ENCODE measurements around the gene CD63.
A peak's percentile ranks its signal among the peaks of the same experiment; 100 is the strongest.

DNA sequence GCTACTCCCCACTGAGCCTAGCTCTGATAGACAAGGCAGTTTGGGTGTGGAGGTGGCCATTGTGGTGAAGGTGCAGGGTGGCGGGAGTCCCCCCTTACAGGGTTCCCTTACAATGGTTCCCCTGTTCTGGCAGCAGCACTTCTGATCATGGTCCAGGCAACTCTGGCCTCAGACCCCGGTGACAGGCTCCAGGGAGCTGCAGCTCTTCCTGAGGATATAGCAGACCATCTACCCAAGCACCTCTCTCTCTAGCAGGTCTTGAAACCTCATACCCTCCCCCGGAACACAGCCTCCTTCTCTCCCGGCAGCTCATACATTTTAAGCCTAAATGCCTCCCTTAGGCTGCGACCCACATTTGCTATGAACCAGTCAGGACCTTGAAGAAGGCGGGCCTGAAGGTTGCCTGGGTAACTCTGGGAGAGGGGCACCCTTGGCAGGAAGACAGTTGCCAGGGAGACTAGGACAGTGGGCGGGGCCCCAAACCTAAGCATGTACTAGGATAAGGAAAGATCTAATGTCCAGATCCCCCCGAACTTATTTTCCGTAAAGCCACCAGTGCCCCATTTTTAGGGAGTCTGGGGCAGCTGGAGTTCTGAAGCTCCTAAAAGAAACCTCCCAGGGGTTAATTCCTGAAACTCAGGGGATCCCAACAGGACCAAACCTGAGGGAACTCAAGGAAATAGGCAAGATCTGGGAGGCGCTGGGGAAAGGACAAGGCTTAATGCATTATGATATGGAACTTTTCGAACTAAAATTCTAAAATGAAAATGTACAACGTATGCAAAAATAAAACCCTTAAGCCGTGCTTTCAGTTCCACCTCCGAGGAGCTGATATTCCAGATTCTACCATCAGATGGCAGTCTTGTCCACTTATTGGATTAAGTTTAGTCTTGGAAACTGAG, 9.6 kb upstream of the CD63 start:
- TF ChIP-seq, protein P1, sequence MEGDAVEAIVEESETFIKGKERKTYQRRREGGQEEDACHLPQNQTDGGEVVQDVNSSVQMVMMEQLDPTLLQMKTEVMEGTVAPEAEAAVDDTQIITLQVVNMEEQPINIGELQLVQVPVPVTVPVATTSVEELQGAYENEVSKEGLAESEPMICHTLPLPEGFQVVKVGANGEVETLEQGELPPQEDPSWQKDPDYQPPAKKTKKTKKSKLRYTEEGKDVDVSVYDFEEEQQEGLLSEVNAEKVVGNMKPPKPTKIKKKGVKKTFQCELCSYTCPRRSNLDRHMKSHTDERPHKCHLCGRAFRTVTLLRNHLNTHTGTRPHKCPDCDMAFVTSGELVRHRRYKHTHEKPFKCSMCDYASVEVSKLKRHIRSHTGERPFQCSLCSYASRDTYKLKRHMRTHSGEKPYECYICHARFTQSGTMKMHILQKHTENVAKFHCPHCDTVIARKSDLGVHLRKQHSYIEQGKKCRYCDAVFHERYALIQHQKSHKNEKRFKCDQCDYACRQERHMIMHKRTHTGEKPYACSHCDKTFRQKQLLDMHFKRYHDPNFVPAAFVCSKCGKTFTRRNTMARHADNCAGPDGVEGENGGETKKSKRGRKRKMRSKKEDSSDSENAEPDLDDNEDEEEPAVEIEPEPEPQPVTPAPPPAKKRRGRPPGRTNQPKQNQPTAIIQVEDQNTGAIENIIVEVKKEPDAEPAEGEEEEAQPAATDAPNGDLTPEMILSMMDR (conservative IDR thresholded peaks at IDR 0.05; ENCODE audit: low read depth, low read length): peak; percentile 90
- no peak for TF ChIP-seq EZH2 (IDR thresholded peaks at IDR 0.05; ENCODE audit: borderline replicate concordance, low read depth, low read length, poor library complexity, severe bottlenecking)
